HepG2 (cell line): ENCODE measurements around the gene GPSM1. TPM values are rescaled to one million over a fixed set of nuclear protein-coding genes. Genes with fewer than 3 reads are reported as not detected.
A peak's percentile ranks its signal among the peaks of the same experiment; 100 is the strongest.

Experiments used
- ARID2 ChIP-seq: sonication (generic); formaldehyde crosslinking; IDR thresholded peaks from 2 replicates; pipeline ENCODE4 v1.8.1; 2022; ENCODE audit warnings: mild to moderate bottlenecking, missing genetic modification reagents, borderline replicate concordance
- DMAP1 ChIP-seq: IDR thresholded peaks from 2 replicates; pipeline ENCODE4 v1.6.1; 2016
- ERF ChIP-seq: IDR thresholded peaks from 2 replicates; pipeline ENCODE4 v1.6.1; 2018; ENCODE audit warnings: missing biosample characterization, missing genetic modification reagents
- MED1 ChIP-seq: sonication (generic); formaldehyde crosslinking; IDR thresholded peaks from 2 replicates; pipeline ENCODE4 v1.4.0; 2020; ENCODE audit warnings: missing genetic modification reagents
- NR2C2 ChIP-seq: sonication (generic); formaldehyde crosslinking; IDR thresholded peaks from 2 replicates; pipeline ENCODE4 v1.4.0; 2020; ENCODE audit warnings: missing genetic modification reagents, mild to moderate bottlenecking, moderate library complexity, borderline replicate concordance
- PTBP1 ChIP-seq: fragments of 200-400 bp; formaldehyde crosslinking; IDR thresholded peaks from 2 replicates; pipeline ENCODE4 v1.6.1; 2018; ENCODE audit warnings: low read length, low read depth; ENCODE audit not compliant: poor library complexity, severe bottlenecking
- SETDB1 ChIP-seq: sonication (generic); formaldehyde crosslinking; IDR thresholded peaks from 2 replicates; pipeline ENCODE4 v1.5.1; 2020; ENCODE audit warnings: missing genetic modification reagents, mild to moderate bottlenecking, borderline replicate concordance
- SMARCE1 ChIP-seq: fragments of 450-650 bp; IDR thresholded peaks from 2 replicates; pipeline ENCODE4 v1.6.1; 2017; ENCODE audit warnings: borderline replicate concordance
- SNAI1 ChIP-seq: sonication (generic); formaldehyde crosslinking; IDR thresholded peaks from 2 replicates; pipeline ENCODE4 v1.5.0; 2020; ENCODE audit warnings: mild to moderate bottlenecking, missing genetic modification reagents, borderline replicate concordance
- STAG1 ChIP-seq: sonication (generic); formaldehyde crosslinking; IDR thresholded peaks from 2 replicates; pipeline ENCODE4 v1.4.0; 2020; ENCODE audit warnings: missing genetic modification reagents
- TGIF2 ChIP-seq: IDR thresholded peaks from 2 replicates; pipeline ENCODE4 v1.6.1; 2016; ENCODE audit warnings: control low read depth, missing compliant biosample characterization
- TSC22D2 ChIP-seq: sonication (generic); formaldehyde crosslinking; IDR thresholded peaks from 2 replicates; pipeline ENCODE4 v1.5.1; 2020; ENCODE audit warnings: missing genetic modification reagents, mild to moderate bottlenecking, borderline replicate concordance
- ZNF207 ChIP-seq: fragments of 450-650 bp; IDR thresholded peaks from 2 replicates; pipeline ENCODE4 v1.6.1; 2016; ENCODE audit warnings: antibody characterized with exemption, borderline replicate concordance
- ZNF274 ChIP-seq: sonication (generic); formaldehyde crosslinking; IDR thresholded peaks from 2 replicates; pipeline ENCODE4 v1.5.1; 2020; ENCODE audit warnings: mild to moderate bottlenecking, missing genetic modification reagents
- ZNF343 ChIP-seq: sonication (generic); formaldehyde crosslinking; IDR thresholded peaks from 2 replicates; pipeline ENCODE4 v1.4.0; 2020; ENCODE audit warnings: mild to moderate bottlenecking, missing genetic modification reagents
- ZNF530 ChIP-seq: sonication (generic); formaldehyde crosslinking; IDR thresholded peaks from 2 replicates; pipeline ENCODE4 v1.5.0; 2020; ENCODE audit warnings: low read depth, mild to moderate bottlenecking, missing genetic modification reagents
- ZNF792 ChIP-seq: IDR thresholded peaks from 2 replicates; pipeline ENCODE4 v1.6.1; 2016
- ZNF850 ChIP-seq: sonication (generic); formaldehyde crosslinking; conservative IDR thresholded peaks from 2 replicates; pipeline ENCODE4 v1.9.0; 2021; ENCODE audit warnings: mild to moderate bottlenecking, missing genetic modification reagents
- ZSCAN22 ChIP-seq: sonication (generic); formaldehyde crosslinking; IDR thresholded peaks from 2 replicates; pipeline ENCODE4 v1.4.0; 2020; ENCODE audit warnings: mild to moderate bottlenecking, missing genetic modification reagents
- polyA plus RNA-seq, 8 experiments: library from polyadenylated mRNA; depleted of rRNA in 3 of 8; stranded (reverse) in 7 of 8; unstranded in 1 of 8; fragments of >200 nt; fragmentation: Illumina TruSeq in 4 of 8; extraction: Trizol in 4 of 8; gene quantifications; 2 replicates each; pipeline versions ENCODE4 v1.2.1 to v1.2.3, GENCODE V29; 2011 to 2016; ENCODE audit warnings: low read depth in 4 of 8, missing spikeins in 1 of 8, mixed read lengths in 1 of 8; ENCODE audit not compliant: insufficient read depth in 1 of 8
- total RNA-seq, 5 experiments: library from RNA; depleted of rRNA; stranded (reverse); fragments of >200 nt; fragmentation: Illumina TruSeq; extraction: Trizol; gene quantifications; 2 replicates each; pipeline ENCODE4 v1.2.3, GENCODE V29; 2016; ENCODE audit warnings: low read depth in 1 of 5
- TF ChIP-seq, protein P1 (sequence below): sonication (generic); formaldehyde crosslinking; IDR thresholded peaks from 2 replicates; pipeline ENCODE4 v1.5.1; 2020; ENCODE audit warnings: mild to moderate bottlenecking, missing genetic modification reagents, borderline replicate concordance
- TF ChIP-seq, protein P2 (sequence below): IDR thresholded peaks from 2 replicates; pipeline ENCODE4 v1.6.1; 2016; ENCODE audit warnings: mild to moderate bottlenecking, missing biosample characterization, missing genetic modification reagents
- TF ChIP-seq, protein P3 (sequence below): sonication (generic); formaldehyde crosslinking; IDR thresholded peaks from 2 replicates; pipeline ENCODE4 v1.5.1; 2020; ENCODE audit warnings: mild to moderate bottlenecking, missing genetic modification reagents, moderate library complexity
- TF ChIP-seq, protein P4 (sequence below): sonication (generic); formaldehyde crosslinking; IDR thresholded peaks from 2 replicates; pipeline ENCODE4 v1.4.0; 2020; ENCODE audit warnings: missing genetic modification reagents, low read depth, mild to moderate bottlenecking, borderline replicate concordance

Gene GPSM1
- total and polyA plus RNA-seq, 2 of the 13 experiments (the other 11 are each of a cell fraction or from before 2014, with no cell fraction given): 1.0 to 2.4 TPM

DNA sequence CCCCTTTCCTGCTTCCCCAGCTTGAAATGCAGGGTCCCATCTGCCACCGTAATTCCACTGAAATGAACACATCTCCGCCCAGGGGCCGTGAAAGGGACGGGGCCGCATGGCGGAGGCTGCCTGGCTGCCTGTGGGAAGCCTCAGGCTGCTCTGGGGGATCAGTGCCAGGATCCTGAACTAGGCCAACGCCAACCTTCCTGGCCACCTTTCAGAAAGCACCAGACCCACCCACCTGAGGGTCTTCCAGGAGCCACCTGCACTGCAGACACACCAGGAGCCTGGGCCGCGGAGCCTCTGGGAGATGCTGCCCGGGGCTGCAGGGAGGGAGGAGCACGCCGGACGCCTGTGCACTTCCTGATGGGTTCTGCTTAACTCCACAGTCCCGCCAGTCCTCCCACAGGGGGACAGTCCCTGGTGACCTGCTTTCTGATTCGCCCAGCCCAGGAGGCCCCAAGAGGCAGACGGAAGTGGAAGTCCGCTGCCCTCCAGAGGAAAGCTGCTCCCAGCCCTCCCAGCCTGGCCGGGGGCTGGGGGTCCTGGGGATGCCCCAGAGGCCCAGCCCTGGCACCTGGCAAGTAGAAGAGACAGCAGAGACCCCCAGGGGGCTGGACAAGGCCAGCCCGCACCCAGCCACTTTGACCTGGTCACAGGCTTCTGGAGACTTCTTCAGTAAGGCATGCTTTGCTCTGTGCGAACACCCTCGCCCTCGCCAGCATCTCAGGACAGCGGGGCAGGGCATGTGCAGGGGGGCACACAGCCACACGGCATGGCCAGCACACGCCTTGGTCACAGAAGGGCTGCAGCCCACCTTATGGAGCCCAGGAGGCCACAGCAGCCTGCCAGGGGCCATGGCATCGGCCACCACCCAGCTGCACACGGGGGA is 46.2 kb downstream of the GPSM1 start, which contains the start of gene CARD9 (continued):
- TF ChIP-seq, protein P1, sequence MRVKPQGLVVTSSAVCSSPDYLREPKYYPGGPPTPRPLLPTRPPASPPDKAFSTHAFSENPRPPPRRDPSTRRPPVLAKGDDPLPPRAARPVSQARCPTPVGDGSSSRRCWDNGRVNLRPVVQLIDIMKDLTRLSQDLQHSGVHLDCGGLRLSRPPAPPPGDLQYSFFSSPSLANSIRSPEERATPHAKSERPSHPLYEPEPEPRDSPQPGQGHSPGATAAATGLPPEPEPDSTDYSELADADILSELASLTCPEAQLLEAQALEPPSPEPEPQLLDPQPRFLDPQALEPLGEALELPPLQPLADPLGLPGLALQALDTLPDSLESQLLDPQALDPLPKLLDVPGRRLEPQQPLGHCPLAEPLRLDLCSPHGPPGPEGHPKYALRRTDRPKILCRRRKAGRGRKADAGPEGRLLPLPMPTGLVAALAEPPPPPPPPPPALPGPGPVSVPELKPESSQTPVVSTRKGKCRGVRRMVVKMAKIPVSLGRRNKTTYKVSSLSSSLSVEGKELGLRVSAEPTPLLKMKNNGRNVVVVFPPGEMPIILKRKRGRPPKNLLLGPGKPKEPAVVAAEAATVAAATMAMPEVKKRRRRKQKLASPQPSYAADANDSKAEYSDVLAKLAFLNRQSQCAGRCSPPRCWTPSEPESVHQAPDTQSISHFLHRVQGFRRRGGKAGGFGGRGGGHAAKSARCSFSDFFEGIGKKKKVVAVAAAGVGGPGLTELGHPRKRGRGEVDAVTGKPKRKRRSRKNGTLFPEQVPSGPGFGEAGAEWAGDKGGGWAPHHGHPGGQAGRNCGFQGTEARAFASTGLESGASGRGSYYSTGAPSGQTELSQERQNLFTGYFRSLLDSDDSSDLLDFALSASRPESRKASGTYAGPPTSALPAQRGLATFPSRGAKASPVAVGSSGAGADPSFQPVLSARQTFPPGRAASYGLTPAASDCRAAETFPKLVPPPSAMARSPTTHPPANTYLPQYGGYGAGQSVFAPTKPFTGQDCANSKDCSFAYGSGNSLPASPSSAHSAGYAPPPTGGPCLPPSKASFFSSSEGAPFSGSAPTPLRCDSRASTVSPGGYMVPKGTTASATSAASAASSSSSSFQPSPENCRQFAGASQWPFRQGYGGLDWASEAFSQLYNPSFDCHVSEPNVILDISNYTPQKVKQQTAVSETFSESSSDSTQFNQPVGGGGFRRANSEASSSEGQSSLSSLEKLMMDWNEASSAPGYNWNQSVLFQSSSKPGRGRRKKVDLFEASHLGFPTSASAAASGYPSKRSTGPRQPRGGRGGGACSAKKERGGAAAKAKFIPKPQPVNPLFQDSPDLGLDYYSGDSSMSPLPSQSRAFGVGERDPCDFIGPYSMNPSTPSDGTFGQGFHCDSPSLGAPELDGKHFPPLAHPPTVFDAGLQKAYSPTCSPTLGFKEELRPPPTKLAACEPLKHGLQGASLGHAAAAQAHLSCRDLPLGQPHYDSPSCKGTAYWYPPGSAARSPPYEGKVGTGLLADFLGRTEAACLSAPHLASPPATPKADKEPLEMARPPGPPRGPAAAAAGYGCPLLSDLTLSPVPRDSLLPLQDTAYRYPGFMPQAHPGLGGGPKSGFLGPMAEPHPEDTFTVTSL (CRISPR knock-in tag): no peak
- no peak for TF ChIP-seq SMARCE1
- peak; percentile 5; the same call in 1 of the 2 replicates for TF ChIP-seq TGIF2 (CRISPR knock-in tag)
- TF ChIP-seq ZNF207: no peak
- no peak for TF ChIP-seq ARID2
- TF ChIP-seq, protein P2, sequence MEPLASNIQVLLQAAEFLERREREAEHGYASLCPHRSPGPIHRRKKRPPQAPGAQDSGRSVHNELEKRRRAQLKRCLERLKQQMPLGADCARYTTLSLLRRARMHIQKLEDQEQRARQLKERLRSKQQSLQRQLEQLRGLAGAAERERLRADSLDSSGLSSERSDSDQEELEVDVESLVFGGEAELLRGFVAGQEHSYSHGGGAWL (CRISPR knock-in tag): no peak; the same call in none of the 2 replicates
- TF ChIP-seq, protein P3, sequence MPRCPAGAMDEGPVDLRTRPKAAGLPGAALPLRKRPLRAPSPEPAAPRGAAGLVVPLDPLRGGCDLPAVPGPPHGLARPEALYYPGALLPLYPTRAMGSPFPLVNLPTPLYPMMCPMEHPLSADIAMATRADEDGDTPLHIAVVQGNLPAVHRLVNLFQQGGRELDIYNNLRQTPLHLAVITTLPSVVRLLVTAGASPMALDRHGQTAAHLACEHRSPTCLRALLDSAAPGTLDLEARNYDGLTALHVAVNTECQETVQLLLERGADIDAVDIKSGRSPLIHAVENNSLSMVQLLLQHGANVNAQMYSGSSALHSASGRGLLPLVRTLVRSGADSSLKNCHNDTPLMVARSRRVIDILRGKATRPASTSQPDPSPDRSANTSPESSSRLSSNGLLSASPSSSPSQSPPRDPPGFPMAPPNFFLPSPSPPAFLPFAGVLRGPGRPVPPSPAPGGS (CRISPR knock-in tag): no peak
- no peak; the same call in 1 of the 2 replicates for TF ChIP-seq SNAI1
- peak; percentile 52 for TF ChIP-seq MED1
- peak; percentile 15; the same call in 1 of the 2 replicates for TF ChIP-seq DMAP1 (CRISPR knock-in tag)
- TF ChIP-seq STAG1 (CRISPR knock-in tag): no peak
- TF ChIP-seq ZNF530 (CRISPR knock-in tag): no peak
- no peak for TF ChIP-seq ZNF850 (CRISPR knock-in tag)
- no peak for TF ChIP-seq ZNF343 (CRISPR knock-in tag)
- no peak for TF ChIP-seq ERF (CRISPR knock-in tag)
- TF ChIP-seq, protein P4, sequence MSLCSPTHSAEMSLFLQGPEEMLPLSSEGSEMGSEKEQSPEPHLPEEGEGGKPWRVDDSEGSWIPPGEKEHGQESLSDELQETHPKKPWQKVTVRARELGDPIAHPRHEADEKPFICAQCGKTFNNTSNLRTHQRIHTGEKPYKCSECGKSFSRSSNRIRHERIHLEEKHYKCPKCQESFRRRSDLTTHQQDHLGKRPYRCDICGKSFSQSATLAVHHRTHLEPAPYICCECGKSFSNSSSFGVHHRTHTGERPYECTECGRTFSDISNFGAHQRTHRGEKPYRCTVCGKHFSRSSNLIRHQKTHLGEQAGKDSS (CRISPR knock-in tag): no peak
- no peak for TF ChIP-seq TSC22D2
- no peak for TF ChIP-seq ZNF274 (CRISPR knock-in tag)
- TF ChIP-seq ZNF792 (CRISPR knock-in tag): no peak
- no peak for TF ChIP-seq ZSCAN22 (CRISPR knock-in tag)
- TF ChIP-seq SETDB1 (CRISPR knock-in tag): no peak
- TF ChIP-seq NR2C2 (CRISPR knock-in tag): no peak
- TF ChIP-seq PTBP1: no peak
